CD4-positive, alpha-beta T cell (primary cell): Measurements from ENCODE around the gene HBQ1. TPM values are rescaled to one million over a fixed set of nuclear protein-coding genes. Genes with fewer than 3 reads are reported as not detected.
"Not testable (repeated sequence)": the region's sequence is repeated elsewhere in the genome, so short reads cannot be mapped to it uniquely, and the experiment has no call there.

Experiments used
- ATAC-seq: fragments of 200-7000 bp; cut with Tn5 transposase; one replicate; pipeline ENCODE4 v1.10.0; 2022; ENCODE audit warnings: mild to moderate bottlenecking; ENCODE audit not compliant: poor library complexity
- CTCF ChIA-PET: fragments of 350-600 bp; sonication (Branson Sonifier 250); formaldehyde crosslinking; loops from one replicate; lab custom pipeline; 2021; ENCODE audit warnings: antibody characterized with exemption, inconsistent platforms; lab: Charles Lee
- POLR2A ChIA-PET: fragments of 350-600 bp; sonication (Branson Sonifier 250); formaldehyde crosslinking; loops from one replicate; lab custom pipeline; 2021; ENCODE audit warnings: antibody characterized with exemption, inconsistent platforms; lab: Charles Lee
- DNase-seq, 14 experiments: peaks; one replicate each; pipeline ENCODE4 v3.0.0-alpha.2; 2013 to 2020; ENCODE audit warnings: mixed read lengths in 2 of 14
- H3K27ac ChIP-seq, 2 donors: one replicate each; pipeline versions ENCODE4 v1.5.1 to v1.7.0; 2013; ENCODE audit warnings: low read length in 2 of 2, low read depth in 1 of 2, mild to moderate bottlenecking in 1 of 2
- H3K27me3 ChIP-seq, 2 experiments: 1 replicate in 1 of 2; 2 replicates in 1 of 2; pipeline versions ENCODE4 v1.6.1 to v1.7.0; 2013; ENCODE audit warnings: low read length in 2 of 2, control low read depth in 1 of 2, mild to moderate bottlenecking in 1 of 2, moderate library complexity in 1 of 2; ENCODE audit not compliant: insufficient read depth in 2 of 2, control insufficient read depth in 1 of 2
- H3K36me3 ChIP-seq: one replicate; pipeline ENCODE4 v1.6.1; 2013; ENCODE audit warnings: low read length, control low read depth; ENCODE audit not compliant: insufficient read depth
- H3K4me1 ChIP-seq: one replicate; pipeline ENCODE4 v1.6.1; 2013; ENCODE audit warnings: low read length, control low read depth; ENCODE audit not compliant: insufficient read depth
- H3K4me3 ChIP-seq: one replicate; pipeline ENCODE4 v1.5.1; 2013; ENCODE audit warnings: mild to moderate bottlenecking, low read length, moderate library complexity
- H3K9me3 ChIP-seq, 2 experiments: 1 replicate in 1 of 2; 2 replicates in 1 of 2; pipeline versions ENCODE4 v1.6.1 to v1.7.0; 2013; ENCODE audit warnings: low read length in 2 of 2, mild to moderate bottlenecking in 2 of 2, control low read depth in 1 of 2, moderate library complexity in 1 of 2; ENCODE audit not compliant: control insufficient read depth in 1 of 2, insufficient read depth in 1 of 2
- H3K27ac Mint-ChIP-seq: one replicate; pipeline ENCODE4 v1.8.0; 2020; ENCODE audit warnings: mixed read lengths
- H3K27me3 Mint-ChIP-seq: one replicate; pipeline ENCODE4 v1.8.0; 2021; ENCODE audit warnings: mixed read lengths
- H3K36me3 Mint-ChIP-seq: one replicate; pipeline ENCODE4 v1.8.0; 2021; ENCODE audit warnings: low read depth, mixed read lengths
- H3K4me1 Mint-ChIP-seq: one replicate; pipeline ENCODE4 v1.8.0; 2021; ENCODE audit warnings: low read depth, mixed read lengths
- H3K4me3 Mint-ChIP-seq: one replicate; pipeline ENCODE4 v1.8.0; 2020; ENCODE audit warnings: mild to moderate bottlenecking, mixed read lengths
- H3K9me3 Mint-ChIP-seq: one replicate; pipeline ENCODE4 v1.8.0; 2020; ENCODE audit warnings: mixed read lengths
- intact Hi-C, 2 experiments: fragments of 100-400 bp; cut with DNase I in 1 of 2; cut with micrococcal nuclease in 1 of 2; formaldehyde crosslinking; loops; one replicate each; pipeline versions ENCODE4 v1.15.1 to v1.9.0; 2023 to 2025; cut with DNase I, micrococcal nuclease
- total RNA-seq, 174 experiments: library from RNA in 2 of 174; stranded (reverse) in 2 of 174; gene quantifications; one replicate each; pipeline ENCODE4 v1.2.3 and lab custom pipeline; 2021 to 2026
- TF ChIP-seq, protein P1 (sequence below): fragments of 200-600 bp; IDR thresholded peaks from one replicate; pipeline ENCODE4 v1.8.0; 2022; ENCODE audit warnings: antibody characterized with exemption, mild to moderate bottlenecking

Gene HBQ1
- total RNA-seq, 2 experiments from 2014 or later: not detected

- peaks cover 0 to 6% of the 10 kb centered on the region in 2 experiments for H3K9me3 ChIP-seq
- DNase-seq (no peak), ATAC-seq (no peak)
- no peak overlapping the region for H3K4me3 ChIP-seq
- H3K27me3 Mint-ChIP-seq: peaks cover 68% of the 10 kb centered on the region
- H3K36me3 ChIP-seq: no peaks in the 10 kb centered on the region
- TF ChIP-seq, protein P1, sequence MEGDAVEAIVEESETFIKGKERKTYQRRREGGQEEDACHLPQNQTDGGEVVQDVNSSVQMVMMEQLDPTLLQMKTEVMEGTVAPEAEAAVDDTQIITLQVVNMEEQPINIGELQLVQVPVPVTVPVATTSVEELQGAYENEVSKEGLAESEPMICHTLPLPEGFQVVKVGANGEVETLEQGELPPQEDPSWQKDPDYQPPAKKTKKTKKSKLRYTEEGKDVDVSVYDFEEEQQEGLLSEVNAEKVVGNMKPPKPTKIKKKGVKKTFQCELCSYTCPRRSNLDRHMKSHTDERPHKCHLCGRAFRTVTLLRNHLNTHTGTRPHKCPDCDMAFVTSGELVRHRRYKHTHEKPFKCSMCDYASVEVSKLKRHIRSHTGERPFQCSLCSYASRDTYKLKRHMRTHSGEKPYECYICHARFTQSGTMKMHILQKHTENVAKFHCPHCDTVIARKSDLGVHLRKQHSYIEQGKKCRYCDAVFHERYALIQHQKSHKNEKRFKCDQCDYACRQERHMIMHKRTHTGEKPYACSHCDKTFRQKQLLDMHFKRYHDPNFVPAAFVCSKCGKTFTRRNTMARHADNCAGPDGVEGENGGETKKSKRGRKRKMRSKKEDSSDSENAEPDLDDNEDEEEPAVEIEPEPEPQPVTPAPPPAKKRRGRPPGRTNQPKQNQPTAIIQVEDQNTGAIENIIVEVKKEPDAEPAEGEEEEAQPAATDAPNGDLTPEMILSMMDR: no peak
- no peak overlapping the region for H3K27ac ChIP-seq
- POLR2A ChIA-PET: no interaction called here
- H3K9me3 Mint-ChIP-seq: no peaks in the 10 kb centered on the region
- H3K27ac Mint-ChIP-seq: no peak overlapping the region
- peak overlapping the region; percentile 65 for H3K4me3 Mint-ChIP-seq
- CTCF ChIA-PET: interaction anchor here (1.0 to 1.1 kb wide), 2 partner anchors 78 to 110 kb away, joined by 3 read pairs; no protein-coding TSS in a partner anchor
- no peaks in the 10 kb centered on the region for H3K36me3 Mint-ChIP-seq
- peaks cover 13% of the 10 kb centered on the region for H3K4me1 Mint-ChIP-seq
- intact Hi-C loops: no loop called here
- H3K27me3 ChIP-seq: peaks cover 51 to 53% of the 10 kb centered on the region in 2 experiments
- peaks cover 14% of the 10 kb centered on the region for H3K4me1 ChIP-seq
These were observed 5.0 kb upstream of the HBQ1 start for GRCh38 chr16:175011-175949.

- H3K27ac Mint-ChIP-seq, H3K9me3 ChIP-seq, CTCF ChIA-PET, H3K4me3 ChIP-seq, intact Hi-C loops, POLR2A ChIA-PET, H3K9me3 Mint-ChIP-seq, H3K36me3 Mint-ChIP-seq, DNase-seq, H3K27ac ChIP-seq, H3K4me3 Mint-ChIP-seq, H3K36me3 ChIP-seq, ATAC-seq: not testable (repeated sequence)
- Histone ChIP-seq H3K4me1 (peaks cover 21% of the 10 kb centered on the region), H3K27me3 (peaks cover 51 to 58% of the 10 kb centered on the region in 2 experiments)
- Mint-ChIP-seq H3K27me3 (peaks cover 61% of the 10 kb centered on the region), H3K4me1 (peaks cover 13% of the 10 kb centered on the region)
These were observed 4.3 kb upstream of the HBQ1 start for GRCh38 chr16:176006-176405.

DNA sequence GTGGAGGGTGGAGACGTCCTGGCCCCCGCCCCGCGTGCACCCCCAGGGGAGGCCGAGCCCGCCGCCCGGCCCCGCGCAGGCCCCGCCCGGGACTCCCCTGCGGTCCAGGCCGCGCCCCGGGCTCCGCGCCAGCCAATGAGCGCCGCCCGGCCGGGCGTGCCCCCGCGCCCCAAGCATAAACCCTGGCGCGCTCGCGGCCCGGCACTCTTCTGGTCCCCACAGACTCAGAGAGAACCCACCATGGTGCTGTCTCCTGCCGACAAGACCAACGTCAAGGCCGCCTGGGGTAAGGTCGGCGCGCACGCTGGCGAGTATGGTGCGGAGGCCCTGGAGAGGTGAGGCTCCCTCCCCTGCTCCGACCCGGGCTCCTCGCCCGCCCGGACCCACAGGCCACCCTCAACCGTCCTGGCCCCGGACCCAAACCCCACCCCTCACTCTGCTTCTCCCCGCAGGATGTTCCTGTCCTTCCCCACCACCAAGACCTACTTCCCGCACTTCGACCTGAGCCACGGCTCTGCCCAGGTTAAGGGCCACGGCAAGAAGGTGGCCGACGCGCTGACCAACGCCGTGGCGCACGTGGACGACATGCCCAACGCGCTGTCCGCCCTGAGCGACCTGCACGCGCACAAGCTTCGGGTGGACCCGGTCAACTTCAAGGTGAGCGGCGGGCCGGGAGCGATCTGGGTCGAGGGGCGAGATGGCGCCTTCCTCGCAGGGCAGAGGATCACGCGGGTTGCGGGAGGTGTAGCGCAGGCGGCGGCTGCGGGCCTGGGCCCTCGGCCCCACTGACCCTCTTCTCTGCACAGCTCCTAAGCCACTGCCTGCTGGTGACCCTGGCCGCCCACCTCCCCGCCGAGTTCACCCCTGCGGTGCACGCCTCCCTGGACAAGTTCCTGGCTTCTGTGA, 3.5 kb upstream of the HBQ1 start, which contains the start of gene HBA1:
TSS of gene HBA1 (plus strand) at position 204 of the 906 bp plus-strand sequence. CDS start at position 241, 37 bp downstream.
- intact Hi-C loops, DNase-seq, H3K36me3 Mint-ChIP-seq, H3K4me3 ChIP-seq, H3K9me3 Mint-ChIP-seq, H3K27ac ChIP-seq, H3K36me3 ChIP-seq, H3K9me3 ChIP-seq, POLR2A ChIA-PET, H3K27ac Mint-ChIP-seq, CTCF ChIA-PET: not testable (repeated sequence)
- peaks cover 28% of the 10 kb centered on the region for H3K4me1 ChIP-seq
- Mint-ChIP-seq H3K4me1 (peaks cover 13% of the 10 kb centered on the region), H3K27me3 (peaks cover 55% of the 10 kb centered on the region), H3K4me3 (peak within 1 kb of the TSS; percentile 15)
- peak; percentile 13 for ATAC-seq
- H3K27me3 ChIP-seq: peaks cover 45 to 53% of the 10 kb centered on the region in 2 experiments
